ENCODE measurements around the gene FSD1L.

GRCh38 chr9:105444130-105444529 lies 3.7 kb upstream of the FSD1L start:
- TF ChIP-seq, protein P1, sequence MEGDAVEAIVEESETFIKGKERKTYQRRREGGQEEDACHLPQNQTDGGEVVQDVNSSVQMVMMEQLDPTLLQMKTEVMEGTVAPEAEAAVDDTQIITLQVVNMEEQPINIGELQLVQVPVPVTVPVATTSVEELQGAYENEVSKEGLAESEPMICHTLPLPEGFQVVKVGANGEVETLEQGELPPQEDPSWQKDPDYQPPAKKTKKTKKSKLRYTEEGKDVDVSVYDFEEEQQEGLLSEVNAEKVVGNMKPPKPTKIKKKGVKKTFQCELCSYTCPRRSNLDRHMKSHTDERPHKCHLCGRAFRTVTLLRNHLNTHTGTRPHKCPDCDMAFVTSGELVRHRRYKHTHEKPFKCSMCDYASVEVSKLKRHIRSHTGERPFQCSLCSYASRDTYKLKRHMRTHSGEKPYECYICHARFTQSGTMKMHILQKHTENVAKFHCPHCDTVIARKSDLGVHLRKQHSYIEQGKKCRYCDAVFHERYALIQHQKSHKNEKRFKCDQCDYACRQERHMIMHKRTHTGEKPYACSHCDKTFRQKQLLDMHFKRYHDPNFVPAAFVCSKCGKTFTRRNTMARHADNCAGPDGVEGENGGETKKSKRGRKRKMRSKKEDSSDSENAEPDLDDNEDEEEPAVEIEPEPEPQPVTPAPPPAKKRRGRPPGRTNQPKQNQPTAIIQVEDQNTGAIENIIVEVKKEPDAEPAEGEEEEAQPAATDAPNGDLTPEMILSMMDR (IDR thresholded peaks at IDR 0.05; ENCODE audit: insufficient read depth, low read length, poor library complexity, severe bottlenecking): no peak
- TF ChIP-seq EZH2phosphoT487 (conservative IDR thresholded peaks at IDR 0.05; ENCODE audit: low read length): no peak
